Measurements from ENCODE around the gene DIPK1B.

The DIPK1B gene

GRCh38 chr9:136725612-136726011 lies 13.2 kb downstream of the DIPK1B start:
- no peak overlapping the region for H3K27ac ChIP-seq (ENCODE audit: low read depth, low read length)
- H3K9me3 ChIP-seq (ENCODE audit: control insufficient read depth in 1 of 2, low read length in 2 of 2) = no peaks in the 10 kb centered on the region
- H3K4me3 ChIP-seq (ENCODE audit: low read depth in 1 of 2, low read length in 2 of 2) = peak overlapping the region; percentile 21 to 99
- no peaks in the 10 kb centered on the region for H3K27me3 ChIP-seq (ENCODE audit: control insufficient read depth in 1 of 2, insufficient read depth in 2 of 2, low read length in 2 of 2)
- peak overlapping the region; percentile 63 to 93 for H3K9ac ChIP-seq (ENCODE audit: low read depth in 1 of 2, low read length in 2 of 2)
- peaks cover 22 to 48% of the 10 kb centered on the region in 2 donors for H3K36me3 ChIP-seq (ENCODE audit: control insufficient read depth in 1 of 2, insufficient read depth in 2 of 2, low read length in 2 of 2)
- H3K4me1 ChIP-seq (ENCODE audit: control insufficient read depth in 1 of 2, insufficient read depth in 2 of 2, low read length in 2 of 2) = peaks cover 22 to 39% of the 10 kb centered on the region in 2 donors

- peak overlapping the region; percentile 63 to 93 for H3K9ac ChIP-seq (ENCODE audit: low read depth in 1 of 2, low read length in 2 of 2)
- no peaks in the 10 kb centered on the region for H3K9me3 ChIP-seq (ENCODE audit: control insufficient read depth in 1 of 2, low read length in 2 of 2)
- H3K4me3 ChIP-seq (ENCODE audit: low read depth in 1 of 2, low read length in 2 of 2) = peak overlapping the region; percentile 76 to 99
- no peak overlapping the region for H3K27ac ChIP-seq (ENCODE audit: low read depth, low read length)
- peaks cover 22 to 45% of the 10 kb centered on the region in 2 donors for H3K36me3 ChIP-seq (ENCODE audit: control insufficient read depth in 1 of 2, insufficient read depth in 2 of 2, low read length in 2 of 2)
- peaks cover 22 to 36% of the 10 kb centered on the region in 2 donors for H3K4me1 ChIP-seq (ENCODE audit: control insufficient read depth in 1 of 2, insufficient read depth in 2 of 2, low read length in 2 of 2)
- no peaks in the 10 kb centered on the region for H3K27me3 ChIP-seq (ENCODE audit: control insufficient read depth in 1 of 2, insufficient read depth in 2 of 2, low read length in 2 of 2)
Measured at GRCh38 chr9:136726118-136726517, 13.7 kb downstream of the DIPK1B start.

GRCh38 chr9:136726631-136727191 lies 14.3 kb downstream of the DIPK1B start:
- Histone ChIP-seq H3K4me1 (ENCODE audit: control insufficient read depth in 1 of 2, insufficient read depth in 2 of 2, low read length in 2 of 2) (peaks cover 22 to 36% of the 10 kb centered on the region in 2 donors), H3K27ac (ENCODE audit: low read depth, low read length) (no peak overlapping the region), H3K9me3 (ENCODE audit: control insufficient read depth in 1 of 2, low read length in 2 of 2) (no peaks in the 10 kb centered on the region), H3K27me3 (ENCODE audit: control insufficient read depth in 1 of 2, insufficient read depth in 2 of 2, low read length in 2 of 2) (no peaks in the 10 kb centered on the region), H3K36me3 (ENCODE audit: control insufficient read depth in 1 of 2, insufficient read depth in 2 of 2, low read length in 2 of 2) (peaks cover 22 to 40% of the 10 kb centered on the region in 2 donors), H3K4me3 (ENCODE audit: low read depth in 1 of 2, low read length in 2 of 2) (peak overlapping the region; percentile 76 to 99), H3K9ac (ENCODE audit: low read depth in 1 of 2, low read length in 2 of 2) (peak overlapping the region; percentile 63 to 93)

GRCh38 chr9:136728080-136728547 lies 15.7 kb downstream of the DIPK1B start:
- Histone ChIP-seq H3K9me3 (ENCODE audit: control insufficient read depth in 1 of 2, low read length in 2 of 2) (no peaks in the 10 kb centered on the region), H3K36me3 (ENCODE audit: control insufficient read depth in 1 of 2, insufficient read depth in 2 of 2, low read length in 2 of 2) (peaks cover 15 to 31% of the 10 kb centered on the region in 2 donors), H3K4me1 (ENCODE audit: control insufficient read depth in 1 of 2, insufficient read depth in 2 of 2, low read length in 2 of 2) (peaks cover 22 to 32% of the 10 kb centered on the region in 2 donors), H3K4me3 (ENCODE audit: low read depth in 1 of 2, low read length in 2 of 2) (peak overlapping the region; percentile 76 to 99), H3K27me3 (ENCODE audit: control insufficient read depth in 1 of 2, insufficient read depth in 2 of 2, low read length in 2 of 2) (no peaks in the 10 kb centered on the region), H3K9ac (ENCODE audit: low read depth in 1 of 2, low read length in 2 of 2) (peak overlapping the region; percentile 74 to 93), H3K27ac (ENCODE audit: low read depth, low read length) (no peak overlapping the region)

- Histone ChIP-seq H3K27ac (ENCODE audit: low read depth, low read length) (no peak overlapping the region), H3K4me3 (ENCODE audit: low read depth in 1 of 2, low read length in 2 of 2) (peak overlapping the region; percentile 76 to 99), H3K9ac (ENCODE audit: low read depth in 1 of 2, low read length in 2 of 2) (peak overlapping the region; percentile 54 to 74), H3K9me3 (ENCODE audit: control insufficient read depth in 1 of 2, low read length in 2 of 2) (no peaks in the 10 kb centered on the region), H3K36me3 (ENCODE audit: control insufficient read depth in 1 of 2, insufficient read depth in 2 of 2, low read length in 2 of 2) (peaks cover 12 to 26% of the 10 kb centered on the region in 2 donors), H3K4me1 (ENCODE audit: control insufficient read depth in 1 of 2, insufficient read depth in 2 of 2, low read length in 2 of 2) (peaks cover 22 to 32% of the 10 kb centered on the region in 2 donors), H3K27me3 (ENCODE audit: control insufficient read depth in 1 of 2, insufficient read depth in 2 of 2, low read length in 2 of 2) (no peaks in the 10 kb centered on the region)
Measured at GRCh38 chr9:136728548-136729123, 16.3 kb downstream of the DIPK1B start.

- H3K27me3 ChIP-seq (ENCODE audit: control insufficient read depth in 1 of 2, insufficient read depth in 2 of 2, low read length in 2 of 2) = no peaks in the 10 kb centered on the region
- H3K9ac ChIP-seq (ENCODE audit: low read depth in 1 of 2, low read length in 2 of 2) = peak overlapping the region in 1 of 2 donors; percentile 54
- H3K36me3 ChIP-seq (ENCODE audit: control insufficient read depth in 1 of 2, insufficient read depth in 2 of 2, low read length in 2 of 2) = peaks cover 7 to 21% of the 10 kb centered on the region in 2 donors
- peak overlapping the region; percentile 76 to 99 for H3K4me3 ChIP-seq (ENCODE audit: low read depth in 1 of 2, low read length in 2 of 2)
- H3K27ac ChIP-seq (ENCODE audit: low read depth, low read length) = no peak overlapping the region
- H3K9me3 ChIP-seq (ENCODE audit: control insufficient read depth in 1 of 2, low read length in 2 of 2) = no peaks in the 10 kb centered on the region
- H3K4me1 ChIP-seq (ENCODE audit: control insufficient read depth in 1 of 2, insufficient read depth in 2 of 2, low read length in 2 of 2) = peaks cover 22 to 32% of the 10 kb centered on the region in 2 donors
Measured at GRCh38 chr9:136729144-136729543, 16.8 kb downstream of the DIPK1B start.

- Histone ChIP-seq H3K27ac (ENCODE audit: low read depth, low read length) (no peak overlapping the region), H3K4me1 (ENCODE audit: control insufficient read depth in 1 of 2, insufficient read depth in 2 of 2, low read length in 2 of 2) (peaks cover 22 to 32% of the 10 kb centered on the region in 2 donors), H3K4me3 (ENCODE audit: low read depth in 1 of 2, low read length in 2 of 2) (no peak overlapping the region), H3K9me3 (ENCODE audit: control insufficient read depth in 1 of 2, low read length in 2 of 2) (no peaks in the 10 kb centered on the region), H3K9ac (ENCODE audit: low read depth in 1 of 2, low read length in 2 of 2) (no peak overlapping the region), H3K27me3 (ENCODE audit: control insufficient read depth in 1 of 2, insufficient read depth in 2 of 2, low read length in 2 of 2) (no peaks in the 10 kb centered on the region), H3K36me3 (ENCODE audit: control insufficient read depth in 1 of 2, insufficient read depth in 2 of 2, low read length in 2 of 2) (peaks cover 0 to 13% of the 10 kb centered on the region in 2 donors)
Measured at GRCh38 chr9:136729926-136730325, 17.6 kb downstream of the DIPK1B start.

GRCh38 chr9:136732444-136733178 lies 20.2 kb downstream of the DIPK1B start:
- no peak overlapping the region for H3K27ac ChIP-seq (ENCODE audit: low read depth, low read length)

GRCh38 chr9:136733611-136734010 lies 21.2 kb downstream of the DIPK1B start:
- Histone ChIP-seq H3K4me3 (ENCODE audit: low read depth in 1 of 2, low read length in 2 of 2) (no peak overlapping the region), H3K9ac (ENCODE audit: low read depth in 1 of 2, low read length in 2 of 2) (no peak overlapping the region), H3K36me3 (ENCODE audit: control insufficient read depth in 1 of 2, insufficient read depth in 2 of 2, low read length in 2 of 2) (no peaks in the 10 kb centered on the region), H3K27ac (ENCODE audit: low read depth, low read length) (no peak overlapping the region), H3K27me3 (ENCODE audit: control insufficient read depth in 1 of 2, insufficient read depth in 2 of 2, low read length in 2 of 2) (peaks cover 0 to 3% of the 10 kb centered on the region in 2 donors), H3K9me3 (ENCODE audit: control insufficient read depth in 1 of 2, low read length in 2 of 2) (no peaks in the 10 kb centered on the region), H3K4me1 (ENCODE audit: control insufficient read depth in 1 of 2, insufficient read depth in 2 of 2, low read length in 2 of 2) (peaks cover 6 to 7% of the 10 kb centered on the region in 2 donors)

More at GRCh38 chr9:136732444-136733178, 20.2 kb downstream of the DIPK1B start:
- no peaks in the 10 kb centered on the region for H3K9me3 ChIP-seq (ENCODE audit: control insufficient read depth in 1 of 2, low read length in 2 of 2)
- H3K4me3 ChIP-seq (ENCODE audit: low read depth in 1 of 2, low read length in 2 of 2) = no peak overlapping the region
- H3K27me3 ChIP-seq (ENCODE audit: control insufficient read depth in 1 of 2, insufficient read depth in 2 of 2, low read length in 2 of 2) = no peaks in the 10 kb centered on the region
- no peaks in the 10 kb centered on the region for H3K36me3 ChIP-seq (ENCODE audit: control insufficient read depth in 1 of 2, insufficient read depth in 2 of 2, low read length in 2 of 2)
- no peak overlapping the region for H3K9ac ChIP-seq (ENCODE audit: low read depth in 1 of 2, low read length in 2 of 2)
- peaks cover 6 to 10% of the 10 kb centered on the region in 2 donors for H3K4me1 ChIP-seq (ENCODE audit: control insufficient read depth in 1 of 2, insufficient read depth in 2 of 2, low read length in 2 of 2)
